Activated CD4-positive, alpha-beta T cell treated with anti-CD3 and anti-CD28 coated beads, Interleukin-2, amount 50 U/mL, for 24 hours (primary cell): Measurements from ENCODE around the gene RIOK3.
"Not testable (repeated sequence)": the region's sequence is repeated elsewhere in the genome, so short reads cannot be mapped to it uniquely, and the experiment has no call there.

Source experiments
- DNase-seq, 2 donors: peaks; one replicate each; pipeline ENCODE4 v3.0.0-alpha.2; 2020; ENCODE audit warnings: low read depth in 1 of 2, low spot score in 1 of 2

The RIOK3 gene

GRCh38 chr18:23452728-23453679 is at the start of gene RIOK3:
RIOK3 (plus strand) TSS chr18:23453287; CDS start chr18:23453440, 153 bp downstream.
- peak; percentile 78 to 84 for DNase-seq

- DNase-seq: no peak
These were observed 49.8 kb upstream of the RIOK3 start for GRCh38 chr18:23403310-23403709.

GRCh38 chr18:23405636-23406035 is 47.5 kb upstream of the RIOK3 start:
- DNase-seq: no peak

- DNase-seq: no peak
These were observed 46.8 kb upstream of the RIOK3 start for GRCh38 chr18:23406271-23406787.

- no peak for DNase-seq
These were observed 40.6 kb upstream of the RIOK3 start for GRCh38 chr18:23412351-23412964.

GRCh38 chr18:23415515-23415914 is 37.6 kb upstream of the RIOK3 start:
- DNase-seq: no peak

GRCh38 chr18:23416298-23416697 is 36.8 kb upstream of the RIOK3 start:
- no peak for DNase-seq

GRCh38 chr18:23421277-23421676 is 31.8 kb upstream of the RIOK3 start:
- DNase-seq: no peak

- DNase-seq: no peak
These were observed 30.2 kb upstream of the RIOK3 start for GRCh38 chr18:23422751-23423418.

GRCh38 chr18:23424616-23425015 is 28.5 kb upstream of the RIOK3 start:
- no peak for DNase-seq

- DNase-seq: no peak
These were observed 24.3 kb upstream of the RIOK3 start for GRCh38 chr18:23428821-23429220.

- DNase-seq: not testable (repeated sequence)
These were observed 23.5 kb upstream of the RIOK3 start for GRCh38 chr18:23429538-23429937.

- no peak for DNase-seq
These were observed 19.7 kb upstream of the RIOK3 start for GRCh38 chr18:23433360-23433759.

GRCh38 chr18:23437357-23438045 is 15.6 kb upstream of the RIOK3 start:
- DNase-seq: peak; percentile 59 to 70

GRCh38 chr18:23438046-23438377 is 15.1 kb upstream of the RIOK3 start:
- no peak for DNase-seq

- DNase-seq: no peak
These were observed 14.3 kb upstream of the RIOK3 start for GRCh38 chr18:23438608-23439366.

- DNase-seq: no peak
These were observed 13.0 kb upstream of the RIOK3 start for GRCh38 chr18:23440131-23440530.

- no peak for DNase-seq
These were observed 10.1 kb upstream of the RIOK3 start for GRCh38 chr18:23442958-23443357.

GRCh38 chr18:23448291-23448690 is 4.8 kb upstream of the RIOK3 start:
- DNase-seq: no peak

GRCh38 chr18:23450022-23450421 is 3.1 kb upstream of the RIOK3 start:
- no peak for DNase-seq
